GM23338 (cell line): ENCODE measurements around the gene DNM1L. TPM values are rescaled to one million over a fixed set of nuclear protein-coding genes. Genes with fewer than 3 reads are reported as not detected.

Experiments used
- ATAC-seq: fragments of 200-7000 bp; cut with Tn5 transposase; 3 replicates; pipeline ENCODE4 v1.9.1; 2020
- DNase-seq: peaks from one replicate; pipeline ENCODE4 v3.0.0-alpha.2; 2015; ENCODE audit warnings: low spot score
- H2AFZ ChIP-seq: fragments of 200-600 bp; sonication (generic); 2 replicates; pipeline ENCODE4 v1.8.0; 2016; ENCODE audit warnings: antibody characterized with exemption, mild to moderate bottlenecking, moderate library complexity
- H3F3A ChIP-seq: fragments of 200-600 bp; sonication (generic); replicated peaks from 2 replicates; pipeline ENCODE4 v1.8.0; 2017; ENCODE audit warnings: antibody characterized with exemption, mixed run types, low read depth
- H3K27ac ChIP-seq: fragments of 200-600 bp; sonication (generic); 2 replicates; pipeline ENCODE4 v1.6.1; 2016; ENCODE audit warnings: low read depth
- H3K27me3 ChIP-seq: fragments of 200-600 bp; sonication (generic); 2 replicates; pipeline ENCODE4 v1.8.0; 2016; ENCODE audit warnings: mild to moderate bottlenecking, mixed run types, moderate library complexity; ENCODE audit not compliant: insufficient read depth
- H3K36me3 ChIP-seq: fragments of 200-600 bp; sonication (generic); 2 replicates; pipeline ENCODE4 v1.8.0; 2016; ENCODE audit warnings: mild to moderate bottlenecking; ENCODE audit not compliant: insufficient read depth
- H3K4me1 ChIP-seq: fragments of 200-600 bp; sonication (generic); 2 replicates; pipeline ENCODE4 v1.8.0; 2016; ENCODE audit warnings: mild to moderate bottlenecking, moderate library complexity; ENCODE audit not compliant: insufficient read depth
- H3K4me2 ChIP-seq: fragments of 200-600 bp; sonication (generic); 2 replicates; pipeline ENCODE4 v1.7.1; 2017; ENCODE audit warnings: mixed run types
- H3K4me3 ChIP-seq: fragments of 200-600 bp; sonication (generic); 2 replicates; pipeline ENCODE4 v1.6.1; 2016; ENCODE audit warnings: mixed run types
- H3K79me2 ChIP-seq: fragments of 200-600 bp; sonication (generic); replicated peaks from 2 replicates; pipeline ENCODE4 v1.8.0; 2017; ENCODE audit warnings: mild to moderate bottlenecking; ENCODE audit not compliant: insufficient read depth
- H3K9me2 ChIP-seq: fragments of 200-600 bp; sonication (generic); 2 replicates; pipeline ENCODE4 v1.8.0; 2017; ENCODE audit not compliant: insufficient read depth
- H4K20me1 ChIP-seq: fragments of 200-600 bp; sonication (generic); replicated peaks from 2 replicates; pipeline ENCODE4 v1.8.0; 2017; ENCODE audit warnings: mild to moderate bottlenecking; ENCODE audit not compliant: insufficient read depth
- H3K27ac Mint-ChIP-seq: 2 replicates; pipeline ENCODE4 v1.8.0; 2020; ENCODE audit warnings: inconsistent platforms, mild to moderate bottlenecking, moderate library complexity, mixed read lengths
- H3K27me3 Mint-ChIP-seq: 3 replicates; pipeline ENCODE4 v1.8.0; 2022; ENCODE audit warnings: low read depth, mild to moderate bottlenecking, moderate library complexity, mixed read lengths, inconsistent platforms; ENCODE audit not compliant: insufficient read depth, poor library complexity
- H3K36me3 Mint-ChIP-seq: 3 replicates; pipeline ENCODE4 v1.8.0; 2021; ENCODE audit warnings: low read depth, mild to moderate bottlenecking, inconsistent platforms, moderate library complexity, mixed read lengths
- H3K4me1 Mint-ChIP-seq: 3 replicates; pipeline ENCODE4 v1.8.0; 2020; ENCODE audit warnings: mild to moderate bottlenecking, inconsistent platforms, mixed read lengths
- H3K4me3 Mint-ChIP-seq: 3 replicates; pipeline ENCODE4 v1.8.0; 2021; ENCODE audit warnings: moderate library complexity, mild to moderate bottlenecking, inconsistent platforms, mixed read lengths
- H3K9me3 Mint-ChIP-seq: 3 replicates; pipeline ENCODE4 v1.8.0; 2020; ENCODE audit warnings: moderate library complexity, mild to moderate bottlenecking, inconsistent platforms, mixed read lengths
- CREB1 ChIP-seq: fragments of 250-450 bp; sonication (Bioruptor Pico); IDR thresholded peaks from 2 replicates; pipeline ENCODE4 v1.5.0; 2020; ENCODE audit warnings: low read depth, mild to moderate bottlenecking, moderate library complexity
- CTCF ChIP-seq, 2 experiments: fragments of 200-600 bp in 1 of 2; sonication (generic) in 1 of 2; conservative IDR thresholded peaks; 2 replicates each; pipeline versions ENCODE4 v1.5.1 to v1.6.1; 2016 to 2017; ENCODE audit warnings: antibody characterized with exemption in 2 of 2, low read depth in 2 of 2, mild to moderate bottlenecking in 2 of 2, moderate library complexity in 1 of 2
- EZH2 ChIP-seq: fragments of 200-600 bp; sonication (generic); IDR thresholded peaks from one replicate; pipeline ENCODE4 v1.8.0; 2017; ENCODE audit warnings: antibody characterized with exemption, mild to moderate bottlenecking, low read depth; ENCODE audit not compliant: unreplicated experiment
- EZH2phosphoT487 ChIP-seq: fragments of 200-600 bp; sonication (generic); IDR thresholded peaks from one replicate; pipeline ENCODE4 v1.8.1; 2018; ENCODE audit warnings: antibody characterized with exemption; ENCODE audit not compliant: unreplicated experiment
- JUNB ChIP-seq: IDR thresholded peaks from one replicate; pipeline ENCODE4 v1.6.1; 2016; ENCODE audit warnings: antibody characterized with exemption; ENCODE audit not compliant: unreplicated experiment
- NANOG ChIP-seq: IDR thresholded peaks from 2 replicates; pipeline ENCODE4 v1.6.1; 2016; ENCODE audit warnings: antibody characterized with exemption, borderline replicate concordance
- POLR2AphosphoS5 ChIP-seq: IDR thresholded peaks from 2 replicates; pipeline ENCODE4 v1.6.1; 2016; ENCODE audit warnings: antibody characterized with exemption, low read depth
- STAT1 ChIP-seq: IDR thresholded peaks from one replicate; pipeline ENCODE4 v1.6.1; 2016; ENCODE audit warnings: antibody characterized with exemption; ENCODE audit not compliant: unreplicated experiment
- ZNF114 ChIP-seq: fragments of 250-450 bp; sonication (Bioruptor Pico); IDR thresholded peaks from 2 replicates; pipeline ENCODE4 v1.5.0; 2020; ENCODE audit warnings: mild to moderate bottlenecking, moderate library complexity
- ZNF331 ChIP-seq: fragments of 250-450 bp; sonication (Bioruptor Pico); IDR thresholded peaks from 2 replicates; pipeline ENCODE4 v1.5.0; 2020; ENCODE audit warnings: low read depth, mild to moderate bottlenecking, moderate library complexity
- ZNF462 ChIP-seq: fragments of 250-450 bp; sonication (Bioruptor Pico); IDR thresholded peaks from 2 replicates; pipeline ENCODE4 v1.5.0; 2020; ENCODE audit warnings: mild to moderate bottlenecking, moderate library complexity
- polyA plus RNA-seq: library from polyadenylated mRNA; unstranded; fragments of >200 nt; fragmentation: Nextera tagmentation; extraction: Ambion mirVana; gene quantifications from 2 replicates; pipeline ENCODE4 v1.2.1, GENCODE V29; 2016
- total RNA-seq: library from RNA; depleted of rRNA; stranded (reverse); fragments of >200 nt; shearing (Covaris generic); gene quantifications from 2 replicates; pipeline ENCODE4 v1.2.3, GENCODE V29; 2014
- TF ChIP-seq, protein P1 (sequence below): IDR thresholded peaks from one replicate; pipeline ENCODE4 v1.6.1; 2018; ENCODE audit warnings: antibody characterized with exemption; ENCODE audit not compliant: unreplicated experiment

DNM1L gene
- total and polyA plus RNA-seq, 2 experiments from 2014 or later = 72.2 to 94.8 TPM

GRCh38 chr12:32768518-32768917 lies 89.4 kb downstream of the DNM1L start:
- H3K4me1 ChIP-seq = no peaks in the 10 kb centered on the region

More at GRCh38 chr12:32768518-32768917, 89.4 kb downstream of the DNM1L start:
- Histone ChIP-seq H3K36me3 (no peaks in the 10 kb centered on the region), H4K20me1 (no peaks in the 10 kb centered on the region), H2AFZ (peak overlapping the region; percentile 38; the same call in 1 of the 2 replicates), H3K27me3 (no peaks in the 10 kb centered on the region), H3K9me2 (no peaks in the 10 kb centered on the region), H3K4me3 (no peak overlapping the region), H3F3A (no peaks in the 10 kb centered on the region), H3K79me2 (no peaks in the 10 kb centered on the region), H3K4me2 (no peak overlapping the region), H3K27ac (no peak overlapping the region)
- Mint-ChIP-seq H3K27ac (no peak overlapping the region), H3K4me3 (no peak overlapping the region), H3K4me1 (peaks cover 7% of the 10 kb centered on the region), H3K36me3 (no peaks in the 10 kb centered on the region), H3K9me3 (no peaks in the 10 kb centered on the region), H3K27me3 (no peaks in the 10 kb centered on the region)
- ATAC-seq = no peak
- TF ChIP-seq ZNF114 (CRISPR knock-in tag) (no peak), ZNF331 (CRISPR knock-in tag) (no peak), CREB1 (CRISPR knock-in tag) (no peak), STAT1 (no peak), EZH2phosphoT487 (no peak), EZH2 (no peak), NANOG (no peak), JUNB (no peak), CTCF (conservative IDR thresholded peaks at IDR 0.05; ENCODE audit: low read depth in 2 of 2) (no peak), ZNF462 (CRISPR knock-in tag) (no peak), POLR2AphosphoS5 (no peak)
- TF ChIP-seq, protein P1, sequence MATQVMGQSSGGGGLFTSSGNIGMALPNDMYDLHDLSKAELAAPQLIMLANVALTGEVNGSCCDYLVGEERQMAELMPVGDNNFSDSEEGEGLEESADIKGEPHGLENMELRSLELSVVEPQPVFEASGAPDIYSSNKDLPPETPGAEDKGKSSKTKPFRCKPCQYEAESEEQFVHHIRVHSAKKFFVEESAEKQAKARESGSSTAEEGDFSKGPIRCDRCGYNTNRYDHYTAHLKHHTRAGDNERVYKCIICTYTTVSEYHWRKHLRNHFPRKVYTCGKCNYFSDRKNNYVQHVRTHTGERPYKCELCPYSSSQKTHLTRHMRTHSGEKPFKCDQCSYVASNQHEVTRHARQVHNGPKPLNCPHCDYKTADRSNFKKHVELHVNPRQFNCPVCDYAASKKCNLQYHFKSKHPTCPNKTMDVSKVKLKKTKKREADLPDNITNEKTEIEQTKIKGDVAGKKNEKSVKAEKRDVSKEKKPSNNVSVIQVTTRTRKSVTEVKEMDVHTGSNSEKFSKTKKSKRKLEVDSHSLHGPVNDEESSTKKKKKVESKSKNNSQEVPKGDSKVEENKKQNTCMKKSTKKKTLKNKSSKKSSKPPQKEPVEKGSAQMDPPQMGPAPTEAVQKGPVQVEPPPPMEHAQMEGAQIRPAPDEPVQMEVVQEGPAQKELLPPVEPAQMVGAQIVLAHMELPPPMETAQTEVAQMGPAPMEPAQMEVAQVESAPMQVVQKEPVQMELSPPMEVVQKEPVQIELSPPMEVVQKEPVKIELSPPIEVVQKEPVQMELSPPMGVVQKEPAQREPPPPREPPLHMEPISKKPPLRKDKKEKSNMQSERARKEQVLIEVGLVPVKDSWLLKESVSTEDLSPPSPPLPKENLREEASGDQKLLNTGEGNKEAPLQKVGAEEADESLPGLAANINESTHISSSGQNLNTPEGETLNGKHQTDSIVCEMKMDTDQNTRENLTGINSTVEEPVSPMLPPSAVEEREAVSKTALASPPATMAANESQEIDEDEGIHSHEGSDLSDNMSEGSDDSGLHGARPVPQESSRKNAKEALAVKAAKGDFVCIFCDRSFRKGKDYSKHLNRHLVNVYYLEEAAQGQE = no peak
- DNase-seq = no peak
